Fibroblast of lung (primary cell): ENCODE data around the gene ACOXL.

Experiments
- CTCF ChIP-seq, 2 donors: IDR thresholded peaks in 1 of 2; conservative IDR thresholded peaks in 1 of 2; 1 replicate in 1 of 2; 2 replicates in 1 of 2; pipeline ENCODE4 v1.5.1; 2011 to 2012; ENCODE audit warnings: low read length in 2 of 2, control low read depth in 1 of 2, inconsistent platforms in 1 of 2, low read depth in 1 of 2, mild to moderate bottlenecking in 1 of 2
- EZH2 ChIP-seq: IDR thresholded peaks from 2 replicates; pipeline ENCODE4 v1.5.1; 2012; ENCODE audit warnings: low read length, control low read depth, mild to moderate bottlenecking; ENCODE audit errors: missing control alignments

GRCh38 chr2:110827511-110827910 is 95.1 kb downstream of the ACOXL start:
- TF ChIP-seq CTCF (conservative IDR thresholded peaks at IDR 0.05 in 1 of 2, IDR thresholded peaks at IDR 0.05 in 1 of 2; ENCODE audit: low read depth in 1 of 2, low read length in 2 of 2) (no peak), EZH2 (no peak)
